SH-SY5Y (cell line): ENCODE results near the gene TXNRD1.

Experiments used
- GATA2 ChIP-seq: IDR thresholded peaks from 2 replicates; pipeline ENCODE4 v1.6.1; 2011; ENCODE audit warnings: mild to moderate bottlenecking, low read depth, low read length
- GATA3 ChIP-seq: IDR thresholded peaks from 2 replicates; pipeline ENCODE4 v1.6.1; 2011; ENCODE audit warnings: low read depth, mild to moderate bottlenecking, low read length, moderate library complexity

DNA sequence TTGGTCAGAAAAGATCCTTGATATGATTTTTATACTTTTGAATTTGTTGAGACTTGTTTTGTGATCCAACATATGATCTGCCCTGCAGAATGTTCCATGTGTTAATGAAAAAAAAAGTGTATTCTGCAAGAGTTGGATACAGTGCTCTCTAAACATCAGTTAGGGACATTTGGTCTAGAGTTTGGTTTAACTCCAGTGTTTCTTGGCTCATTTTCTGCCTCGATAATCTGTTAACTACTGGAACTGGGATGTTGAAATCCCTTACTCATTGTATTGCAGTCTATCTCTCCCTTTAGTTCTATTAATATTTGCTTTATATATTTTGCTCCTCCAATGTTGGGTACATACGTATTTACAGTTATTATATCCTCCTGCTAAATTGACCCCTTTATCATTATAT is 18.3 kb upstream of the TXNRD1 start:
- no peak for TF ChIP-seq GATA2
- no peak for TF ChIP-seq GATA3
